ENCODE measurements around the gene SPPL2A. TPM values are rescaled to one million over a fixed set of nuclear protein-coding genes. Genes with fewer than 3 reads are reported as not detected.

The SPPL2A gene
- total and polyA plus RNA-seq, 2 of the 13 experiments (the other 11 are each of a cell fraction or from before 2014, with no cell fraction given): 80.5 to 105 TPM

DNA sequence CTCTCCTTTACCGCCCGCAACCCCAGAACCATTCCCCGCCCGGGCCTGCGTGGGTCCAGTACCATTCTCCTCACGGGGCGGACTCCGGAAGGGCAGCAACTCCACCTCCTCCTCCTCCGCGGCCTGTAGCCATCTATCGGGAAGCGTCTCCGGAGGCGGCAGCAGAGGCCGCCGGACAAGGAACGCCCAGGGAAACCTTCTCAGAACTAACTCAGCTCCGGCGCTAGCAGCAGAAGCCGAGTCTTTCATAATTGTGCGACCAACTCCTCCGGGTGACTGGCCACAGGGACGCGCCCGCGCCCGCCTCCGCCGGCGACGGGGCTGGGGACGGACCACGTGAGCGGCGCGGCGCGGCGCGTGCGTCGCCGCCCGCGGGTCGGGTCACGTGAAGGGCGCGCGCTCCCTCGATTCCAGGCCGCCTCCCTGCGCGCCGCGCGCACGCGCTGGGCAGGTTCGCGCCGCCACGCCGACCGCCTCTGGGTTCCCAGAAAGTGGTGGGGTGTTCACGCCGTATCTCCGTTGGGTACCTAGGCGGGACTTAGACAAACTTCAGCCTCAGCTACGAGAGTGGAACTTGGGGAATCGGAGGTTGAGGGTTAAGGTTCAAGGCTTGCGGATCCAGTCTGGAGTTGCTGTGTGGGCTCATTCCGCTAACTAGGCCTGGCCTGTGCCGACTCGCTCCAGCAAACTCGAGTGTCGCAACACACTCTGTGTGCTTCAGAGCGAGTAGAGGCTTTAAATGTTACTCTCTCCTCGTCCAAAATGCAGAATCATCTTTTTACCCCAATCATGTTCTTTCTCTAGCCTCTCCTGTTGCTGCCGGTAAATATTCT is 78.8 kb downstream of the SPPL2A start, which contains the start of gene TRPM7 (continued):
- TF ChIP-seq, protein P1, sequence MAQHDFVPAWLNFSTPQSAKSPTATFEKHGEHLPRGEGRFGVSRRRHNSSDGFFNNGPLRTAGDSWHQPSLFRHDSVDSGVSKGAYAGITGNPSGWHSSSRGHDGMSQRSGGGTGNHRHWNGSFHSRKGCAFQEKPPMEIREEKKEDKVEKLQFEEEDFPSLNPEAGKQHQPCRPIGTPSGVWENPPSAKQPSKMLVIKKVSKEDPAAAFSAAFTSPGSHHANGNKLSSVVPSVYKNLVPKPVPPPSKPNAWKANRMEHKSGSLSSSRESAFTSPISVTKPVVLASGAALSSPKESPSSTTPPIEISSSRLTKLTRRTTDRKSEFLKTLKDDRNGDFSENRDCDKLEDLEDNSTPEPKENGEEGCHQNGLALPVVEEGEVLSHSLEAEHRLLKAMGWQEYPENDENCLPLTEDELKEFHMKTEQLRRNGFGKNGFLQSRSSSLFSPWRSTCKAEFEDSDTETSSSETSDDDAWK (CRISPR knock-in tag; IDR thresholded peaks at IDR 0.05): no peak
- TF ChIP-seq RXRA (CRISPR knock-in tag; IDR thresholded peaks at IDR 0.05) (peak; percentile 46; the same call in 1 of the 2 replicates), MIER3 (CRISPR knock-in tag; IDR thresholded peaks at IDR 0.05; ENCODE audit: borderline replicate concordance) (no peak), HOXA7 (CRISPR knock-in tag; IDR thresholded peaks at IDR 0.05) (no peak), ZNF256 (CRISPR knock-in tag; conservative IDR thresholded peaks at IDR 0.05) (no peak), CEBPB (IDR thresholded peaks at IDR 0.05; ENCODE audit: borderline replicate concordance, low read depth, low read length) (peak; percentile 93), ZNF367 (CRISPR knock-in tag; IDR thresholded peaks at IDR 0.05; ENCODE audit: borderline replicate concordance) (no peak), ZNF589 (CRISPR knock-in tag; conservative IDR thresholded peaks at IDR 0.05) (peak; percentile 95), BCL6 (CRISPR knock-in tag; IDR thresholded peaks at IDR 0.05) (0 out of 2 replicates have a peak, but pooled peaks have one; percentile 40), GPN1 (CRISPR knock-in tag; IDR thresholded peaks at IDR 0.05; ENCODE audit: borderline replicate concordance) (no peak; the same call in 1 of the 2 replicates), ATF7-NPFF (CRISPR knock-in tag; IDR thresholded peaks at IDR 0.05; ENCODE audit: low read depth) (peak; percentile 96; the same call in 1 of the 2 replicates), ZNF317 (CRISPR knock-in tag; IDR thresholded peaks at IDR 0.05) (peak; percentile 54; the same call in 1 of the 2 replicates), IKZF4 (CRISPR knock-in tag; IDR thresholded peaks at IDR 0.05; ENCODE audit: borderline replicate concordance, low read depth, not compliant biosample characterization) (peak; percentile 77)
- TF ChIP-seq, protein P2, sequence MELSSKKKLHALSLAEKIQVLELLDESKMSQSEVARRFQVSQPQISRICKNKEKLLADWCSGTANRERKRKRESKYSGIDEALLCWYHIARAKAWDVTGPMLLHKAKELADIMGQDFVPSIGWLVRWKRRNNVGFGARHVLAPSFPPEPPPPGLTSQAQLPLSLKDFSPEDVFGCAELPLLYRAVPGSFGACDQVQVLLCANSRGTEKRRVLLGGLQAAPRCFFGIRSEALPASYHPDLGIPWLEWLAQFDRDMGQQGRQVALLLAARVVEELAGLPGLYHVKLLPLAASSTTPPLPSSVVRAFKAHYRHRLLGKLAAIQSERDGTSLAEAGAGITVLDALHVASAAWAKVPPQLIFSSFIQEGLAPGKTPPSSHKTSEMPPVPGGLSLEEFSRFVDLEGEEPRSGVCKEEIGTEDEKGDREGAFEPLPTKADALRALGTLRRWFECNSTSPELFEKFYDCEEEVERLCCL (CRISPR knock-in tag; IDR thresholded peaks at IDR 0.05; ENCODE audit: borderline replicate concordance): peak; percentile 35; the same call in 1 of the 2 replicates
- TF ChIP-seq, protein P3, sequence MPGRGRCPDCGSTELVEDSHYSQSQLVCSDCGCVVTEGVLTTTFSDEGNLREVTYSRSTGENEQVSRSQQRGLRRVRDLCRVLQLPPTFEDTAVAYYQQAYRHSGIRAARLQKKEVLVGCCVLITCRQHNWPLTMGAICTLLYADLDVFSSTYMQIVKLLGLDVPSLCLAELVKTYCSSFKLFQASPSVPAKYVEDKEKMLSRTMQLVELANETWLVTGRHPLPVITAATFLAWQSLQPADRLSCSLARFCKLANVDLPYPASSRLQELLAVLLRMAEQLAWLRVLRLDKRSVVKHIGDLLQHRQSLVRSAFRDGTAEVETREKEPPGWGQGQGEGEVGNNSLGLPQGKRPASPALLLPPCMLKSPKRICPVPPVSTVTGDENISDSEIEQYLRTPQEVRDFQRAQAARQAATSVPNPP (CRISPR knock-in tag; IDR thresholded peaks at IDR 0.05): peak; percentile 27; the same call in 1 of the 2 replicates
- TF ChIP-seq, protein P4, sequence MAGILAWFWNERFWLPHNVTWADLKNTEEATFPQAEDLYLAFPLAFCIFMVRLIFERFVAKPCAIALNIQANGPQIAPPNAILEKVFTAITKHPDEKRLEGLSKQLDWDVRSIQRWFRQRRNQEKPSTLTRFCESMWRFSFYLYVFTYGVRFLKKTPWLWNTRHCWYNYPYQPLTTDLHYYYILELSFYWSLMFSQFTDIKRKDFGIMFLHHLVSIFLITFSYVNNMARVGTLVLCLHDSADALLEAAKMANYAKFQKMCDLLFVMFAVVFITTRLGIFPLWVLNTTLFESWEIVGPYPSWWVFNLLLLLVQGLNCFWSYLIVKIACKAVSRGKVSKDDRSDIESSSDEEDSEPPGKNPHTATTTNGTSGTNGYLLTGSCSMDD (CRISPR knock-in tag; IDR thresholded peaks at IDR 0.05): no peak
- TF ChIP-seq, protein P5, sequence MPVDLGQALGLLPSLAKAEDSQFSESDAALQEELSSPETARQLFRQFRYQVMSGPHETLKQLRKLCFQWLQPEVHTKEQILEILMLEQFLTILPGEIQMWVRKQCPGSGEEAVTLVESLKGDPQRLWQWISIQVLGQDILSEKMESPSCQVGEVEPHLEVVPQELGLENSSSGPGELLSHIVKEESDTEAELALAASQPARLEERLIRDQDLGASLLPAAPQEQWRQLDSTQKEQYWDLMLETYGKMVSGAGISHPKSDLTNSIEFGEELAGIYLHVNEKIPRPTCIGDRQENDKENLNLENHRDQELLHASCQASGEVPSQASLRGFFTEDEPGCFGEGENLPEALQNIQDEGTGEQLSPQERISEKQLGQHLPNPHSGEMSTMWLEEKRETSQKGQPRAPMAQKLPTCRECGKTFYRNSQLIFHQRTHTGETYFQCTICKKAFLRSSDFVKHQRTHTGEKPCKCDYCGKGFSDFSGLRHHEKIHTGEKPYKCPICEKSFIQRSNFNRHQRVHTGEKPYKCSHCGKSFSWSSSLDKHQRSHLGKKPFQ (CRISPR knock-in tag; IDR thresholded peaks at IDR 0.05; ENCODE audit: insufficient replicate concordance): peak; percentile 77
- TF ChIP-seq, protein P6, sequence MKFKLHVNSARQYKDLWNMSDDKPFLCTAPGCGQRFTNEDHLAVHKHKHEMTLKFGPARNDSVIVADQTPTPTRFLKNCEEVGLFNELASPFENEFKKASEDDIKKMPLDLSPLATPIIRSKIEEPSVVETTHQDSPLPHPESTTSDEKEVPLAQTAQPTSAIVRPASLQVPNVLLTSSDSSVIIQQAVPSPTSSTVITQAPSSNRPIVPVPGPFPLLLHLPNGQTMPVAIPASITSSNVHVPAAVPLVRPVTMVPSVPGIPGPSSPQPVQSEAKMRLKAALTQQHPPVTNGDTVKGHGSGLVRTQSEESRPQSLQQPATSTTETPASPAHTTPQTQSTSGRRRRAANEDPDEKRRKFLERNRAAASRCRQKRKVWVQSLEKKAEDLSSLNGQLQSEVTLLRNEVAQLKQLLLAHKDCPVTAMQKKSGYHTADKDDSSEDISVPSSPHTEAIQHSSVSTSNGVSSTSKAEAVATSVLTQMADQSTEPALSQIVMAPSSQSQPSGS (CRISPR knock-in tag; IDR thresholded peaks at IDR 0.05): no peak
- TF ChIP-seq, protein P7, sequence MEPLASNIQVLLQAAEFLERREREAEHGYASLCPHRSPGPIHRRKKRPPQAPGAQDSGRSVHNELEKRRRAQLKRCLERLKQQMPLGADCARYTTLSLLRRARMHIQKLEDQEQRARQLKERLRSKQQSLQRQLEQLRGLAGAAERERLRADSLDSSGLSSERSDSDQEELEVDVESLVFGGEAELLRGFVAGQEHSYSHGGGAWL (CRISPR knock-in tag; IDR thresholded peaks at IDR 0.05): peak; percentile 44; the same call in 1 of the 2 replicates

Data from HepG2 (cell line).